Smooth muscle cell (in vitro differentiated cells): ENCODE measurements around the gene CTNNA1. TPM values are rescaled to one million over a fixed set of nuclear protein-coding genes. Genes with fewer than 3 reads are reported as not detected.

ENCODE experiments used
- DNase-seq: peaks from one replicate; lab custom pipeline; 2025; ENCODE audit not compliant: unreplicated experiment; lab: John Stamatoyannopoulos, UW
- H2AFZ ChIP-seq: fragments of 200-600 bp; sonication (generic); 2 replicates; pipeline ENCODE4 v1.6.0; 2016; ENCODE audit warnings: antibody characterized with exemption, low read depth, mild to moderate bottlenecking
- H3F3A ChIP-seq: fragments of 200-600 bp; sonication (generic); 2 replicates; pipeline ENCODE4 v1.6.0; 2017; ENCODE audit warnings: antibody characterized with exemption, low read depth
- H3K27ac ChIP-seq: fragments of 200-600 bp; sonication (generic); 2 replicates; pipeline ENCODE4 v1.5.1; 2016; ENCODE audit warnings: low read depth, mild to moderate bottlenecking
- H3K27me3 ChIP-seq: fragments of 200-600 bp; sonication (generic); 2 replicates; pipeline ENCODE4 v1.6.1; 2016; ENCODE audit warnings: low read depth, mild to moderate bottlenecking
- H3K36me3 ChIP-seq: fragments of 200-600 bp; sonication (generic); 2 replicates; pipeline ENCODE4 v1.5.1; 2016; ENCODE audit warnings: low read depth
- H3K4me1 ChIP-seq: fragments of 200-600 bp; sonication (generic); 2 replicates; pipeline ENCODE4 v1.5.1; 2016; ENCODE audit warnings: low read depth
- H3K4me2 ChIP-seq: fragments of 200-600 bp; sonication (generic); 2 replicates; pipeline ENCODE4 v1.6.0; 2016; ENCODE audit warnings: mild to moderate bottlenecking
- H3K4me3 ChIP-seq: fragments of 200-600 bp; sonication (generic); 2 replicates; pipeline ENCODE4 v1.5.1; 2016; ENCODE audit warnings: mild to moderate bottlenecking
- H3K79me2 ChIP-seq: fragments of 200-600 bp; sonication (generic); 2 replicates; pipeline ENCODE4 v1.6.0; 2016; ENCODE audit warnings: low read depth, mild to moderate bottlenecking
- H3K9ac ChIP-seq: fragments of 200-600 bp; sonication (generic); 2 replicates; pipeline ENCODE4 v1.6.0; 2016; ENCODE audit warnings: low read depth
- H3K9me3 ChIP-seq: fragments of 200-600 bp; sonication (generic); replicated peaks from 2 replicates; pipeline ENCODE4 v1.5.1; 2016; ENCODE audit warnings: low read depth
- H4K20me1 ChIP-seq: fragments of 200-600 bp; sonication (generic); 2 replicates; pipeline ENCODE4 v1.6.0; 2016; ENCODE audit warnings: low read depth
- WGBS: methylation state at CpG from one replicate; pipeline ENCODE4 v1.1.7; 2016; ENCODE audit warnings: low lambda C conversion rate; 5-methylcytosine and 5-hydroxymethylcytosine counted together
- polyA plus RNA-seq: library from polyadenylated mRNA; unstranded; fragments of >200 nt; fragmentation: Nextera tagmentation; extraction: Ambion mirVana; gene quantifications from 2 replicates; pipeline ENCODE4 v1.2.1, GENCODE V29; 2016
- total RNA-seq: library from RNA; depleted of rRNA; stranded (reverse); fragments of >200 nt; gene quantifications from 2 replicates; pipeline ENCODE4 v1.2.3, GENCODE V29; 2014
- TF ChIP-seq, protein P1 (sequence below): fragments of 200-600 bp; sonication (generic); IDR thresholded peaks from 2 replicates; pipeline ENCODE4 v1.5.1; 2017; ENCODE audit warnings: borderline replicate concordance, mild to moderate bottlenecking, antibody characterized with exemption; ENCODE audit not compliant: insufficient read depth, poor library complexity, severe bottlenecking

CTNNA1 gene
- total and polyA plus RNA-seq, 2 experiments from 2014 or later: 149 to 251 TPM

DNA sequence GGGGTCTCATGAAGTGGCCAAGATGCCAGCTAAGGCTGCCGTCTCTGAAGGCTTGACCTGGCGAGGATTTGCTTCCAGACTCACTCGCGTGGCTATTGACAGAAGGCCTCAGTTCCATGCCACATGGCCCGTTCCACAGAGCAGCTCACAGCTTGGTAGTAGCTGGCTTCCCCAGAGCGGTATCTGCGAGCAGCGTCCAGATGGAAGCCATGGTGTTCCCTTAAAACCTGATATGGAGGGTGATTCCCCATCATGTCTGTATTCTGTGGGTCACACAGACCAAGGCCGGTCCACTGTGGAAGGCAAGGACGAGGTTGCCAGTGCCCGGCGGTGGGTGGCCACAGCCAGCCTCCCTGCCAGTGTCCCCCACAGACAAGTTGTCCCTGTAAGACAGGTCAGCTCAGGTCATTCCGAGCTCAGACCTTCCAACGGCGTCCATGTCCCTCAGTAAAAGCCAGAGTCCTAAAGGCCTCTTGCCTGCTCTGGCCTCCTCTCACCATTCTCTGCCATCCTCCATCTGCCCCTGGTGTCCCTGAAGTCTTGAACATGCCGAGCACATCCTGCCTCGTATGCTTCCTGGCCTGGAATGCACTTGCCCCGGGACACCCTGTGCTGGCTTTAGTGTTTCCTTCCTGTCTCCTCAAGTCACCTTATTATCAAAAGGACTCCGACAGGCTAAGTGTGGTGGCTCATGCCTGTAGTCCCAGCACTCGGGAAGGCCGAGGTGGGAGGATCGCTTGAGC is 183.2 kb downstream of the CTNNA1 start:
- Histone ChIP-seq H3K27ac (no peak overlapping the region), H3K4me1 (no peaks in the 10 kb centered on the region), H3K9me3 (no peaks in the 10 kb centered on the region), H3K79me2 (no peaks in the 10 kb centered on the region), H3K4me3 (no peak overlapping the region), H3K27me3 (no peaks in the 10 kb centered on the region), H3F3A (peaks cover 3% of the 10 kb centered on the region), H2AFZ (no peak overlapping the region), H3K4me2 (no peak overlapping the region), H3K36me3 (peaks cover 8% of the 10 kb centered on the region), H3K9ac (no peak overlapping the region), H4K20me1 (peaks cover 3% of the 10 kb centered on the region)
- WGBS: 93% methylated on average over 20 of the region's 22 CpGs
- TF ChIP-seq, protein P1, sequence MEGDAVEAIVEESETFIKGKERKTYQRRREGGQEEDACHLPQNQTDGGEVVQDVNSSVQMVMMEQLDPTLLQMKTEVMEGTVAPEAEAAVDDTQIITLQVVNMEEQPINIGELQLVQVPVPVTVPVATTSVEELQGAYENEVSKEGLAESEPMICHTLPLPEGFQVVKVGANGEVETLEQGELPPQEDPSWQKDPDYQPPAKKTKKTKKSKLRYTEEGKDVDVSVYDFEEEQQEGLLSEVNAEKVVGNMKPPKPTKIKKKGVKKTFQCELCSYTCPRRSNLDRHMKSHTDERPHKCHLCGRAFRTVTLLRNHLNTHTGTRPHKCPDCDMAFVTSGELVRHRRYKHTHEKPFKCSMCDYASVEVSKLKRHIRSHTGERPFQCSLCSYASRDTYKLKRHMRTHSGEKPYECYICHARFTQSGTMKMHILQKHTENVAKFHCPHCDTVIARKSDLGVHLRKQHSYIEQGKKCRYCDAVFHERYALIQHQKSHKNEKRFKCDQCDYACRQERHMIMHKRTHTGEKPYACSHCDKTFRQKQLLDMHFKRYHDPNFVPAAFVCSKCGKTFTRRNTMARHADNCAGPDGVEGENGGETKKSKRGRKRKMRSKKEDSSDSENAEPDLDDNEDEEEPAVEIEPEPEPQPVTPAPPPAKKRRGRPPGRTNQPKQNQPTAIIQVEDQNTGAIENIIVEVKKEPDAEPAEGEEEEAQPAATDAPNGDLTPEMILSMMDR: no peak
- DNase-seq: no peak

DNA sequence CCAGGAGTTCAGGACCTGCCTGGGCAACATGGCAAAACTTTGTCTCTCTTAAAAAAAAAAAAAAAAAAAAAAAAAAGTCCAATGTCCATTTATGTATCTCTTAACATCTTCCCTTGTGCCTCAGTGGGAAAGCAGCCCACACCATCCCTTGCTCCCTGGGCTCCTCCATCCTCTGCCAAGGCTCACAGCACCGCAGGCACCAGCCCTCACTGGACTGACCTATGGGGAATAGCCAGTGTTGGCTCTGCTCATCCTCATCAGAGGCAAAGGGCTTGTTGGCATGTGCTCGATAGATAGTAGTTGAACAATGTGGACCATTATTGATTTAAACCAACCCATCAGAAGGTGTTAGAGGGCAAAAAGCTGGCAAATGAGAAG is 183.7 kb downstream of the CTNNA1 start:
- no peak overlapping the region for H3K9ac ChIP-seq
- H3K27ac ChIP-seq: no peak overlapping the region
- H3K4me2 ChIP-seq: no peak overlapping the region
- no peaks in the 10 kb centered on the region for H3K27me3 ChIP-seq
- H3F3A ChIP-seq: peaks cover 3% of the 10 kb centered on the region
- DNase-seq: no peak
- no peak overlapping the region for H3K4me3 ChIP-seq
- no peak overlapping the region for H2AFZ ChIP-seq
- H3K36me3 ChIP-seq: peaks cover 3% of the 10 kb centered on the region
- peaks cover 3% of the 10 kb centered on the region for H4K20me1 ChIP-seq
- no peaks in the 10 kb centered on the region for H3K79me2 ChIP-seq
- H3K9me3 ChIP-seq: no peaks in the 10 kb centered on the region
- TF ChIP-seq, protein P1: no peak
- H3K4me1 ChIP-seq: no peaks in the 10 kb centered on the region
- WGBS: 68% methylated on average over 2 of the region's 2 CpGs

DNA sequence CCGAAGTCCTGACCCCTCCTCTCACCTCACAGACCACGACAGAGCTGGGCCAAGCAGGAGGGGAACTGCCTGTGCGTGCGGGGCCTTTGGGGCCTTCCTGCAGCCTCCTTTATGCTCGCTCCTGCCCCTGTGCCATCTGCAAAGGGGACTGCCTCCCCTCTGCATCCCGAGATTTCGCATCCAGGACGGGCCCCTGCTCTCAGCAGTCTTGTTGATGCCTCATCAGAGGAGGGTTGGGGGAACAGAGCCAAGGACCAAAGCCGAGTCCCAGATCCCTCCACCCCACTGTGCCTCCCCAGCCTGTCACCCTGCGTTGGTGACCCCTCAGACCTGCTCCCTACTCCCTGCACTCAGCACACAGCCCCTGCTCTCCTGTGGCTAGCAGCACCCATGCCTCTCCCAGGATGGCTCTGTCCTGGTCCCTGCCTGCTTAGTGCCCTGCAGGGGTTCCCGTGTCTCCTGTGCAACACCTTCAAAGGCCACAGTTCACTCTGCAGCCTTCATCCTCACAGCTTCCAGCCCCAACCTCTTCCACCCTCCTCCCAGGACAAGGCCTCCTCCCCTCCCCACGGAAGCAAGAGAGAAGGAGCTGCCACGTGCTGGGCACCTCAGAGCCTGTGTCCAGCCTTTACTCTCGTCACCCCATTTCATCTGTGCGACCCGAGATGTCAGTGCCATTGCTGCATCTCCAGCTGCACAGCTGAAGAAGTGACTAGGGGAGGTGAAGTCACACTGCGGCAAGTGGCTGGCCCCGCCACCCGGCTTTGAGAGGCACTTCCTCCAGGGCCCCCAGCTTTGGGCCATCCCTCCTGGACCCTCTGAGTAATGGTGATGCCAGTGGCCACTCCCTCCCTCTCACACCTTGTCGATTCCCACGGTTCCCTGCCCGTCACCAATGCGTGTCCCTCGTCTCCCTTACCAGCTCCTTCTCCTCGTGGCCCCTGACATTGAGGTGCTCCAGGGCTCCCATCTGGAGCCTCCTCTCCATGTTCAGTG is 184.5 kb downstream of the CTNNA1 start:
- DNase-seq: no peak
- Histone ChIP-seq H3K79me2 (no peaks in the 10 kb centered on the region), H4K20me1 (peaks cover 3% of the 10 kb centered on the region), H3K9me3 (no peaks in the 10 kb centered on the region), H3K4me2 (no peak overlapping the region), H2AFZ (no peak overlapping the region), H3K4me1 (no peaks in the 10 kb centered on the region), H3F3A (peaks cover 3% of the 10 kb centered on the region), H3K36me3 (no peaks in the 10 kb centered on the region), H3K27ac (no peak overlapping the region), H3K9ac (no peak overlapping the region), H3K27me3 (no peaks in the 10 kb centered on the region), H3K4me3 (no peak overlapping the region)
- TF ChIP-seq, protein P1: no peak
- 93% methylated on average over 25 of the region's 25 CpGs for WGBS
